ENCODE results near the gene MYO9A. TPM values are rescaled to one million over a fixed set of nuclear protein-coding genes. Genes with fewer than 3 reads are reported as not detected.

The MYO9A gene
- total RNA-seq, 5 donors from 2014 or later (not counting 1 experiment from before 2014, with no cell fraction given) = 35.8 to 39.1 (median 38.2) TPM

GRCh38 chr15:71802770-71803169 lies 315.2 kb downstream of the MYO9A start:
- Histone ChIP-seq H3K4me1 (ENCODE audit: control insufficient read depth in 1 of 2, extremely low read depth in 1 of 2, insufficient read depth in 2 of 2, low read length in 2 of 2) (no peaks in the 10 kb centered on the region), H3K27ac (ENCODE audit: low read length) (no peak overlapping the region), H3K9me3 (no peaks in the 10 kb centered on the region), H3K36me3 (ENCODE audit: control insufficient read depth in 2 of 2, extremely low read depth in 1 of 2, insufficient read depth in 1 of 2, low read length in 1 of 2) (no peaks in the 10 kb centered on the region), H3K27me3 (replicated peaks in 1 of 2; ENCODE audit: control insufficient read depth in 2 of 2, extremely low read depth in 1 of 2, insufficient read depth in 2 of 2, low read length in 1 of 2) (peaks cover 0 to 32% of the 10 kb centered on the region in 2 experiments), H3K4me3 (ENCODE audit: control insufficient read depth in 1 of 2, extremely low read depth in 1 of 2, low read length in 1 of 2) (no peak overlapping the region)
- ChIA-PET POLR2A (no interaction called here), CTCF (no interaction called here)
- Mint-ChIP-seq H3K27me3 (peaks cover 16 to 29% of the 10 kb centered on the region in 2 donors), H3K36me3 (no peaks in the 10 kb centered on the region), H3K4me3 (no peak overlapping the region), H3K9me3 (no peaks in the 10 kb centered on the region), H3K27ac (no peak overlapping the region), H3K4me1 (peaks cover 0 to 3% (median 0%) of the 10 kb centered on the region in 3 donors)
- no peak for ATAC-seq (replicated peaks in 1 of 4)
- peak in 4 of 35 experiments; percentile 8 to 19 (median 16) for DNase-seq
- 68% methylated on average over 14 of the region's 21 CpGs for WGBS (ENCODE audit: insufficient coverage)

- Histone ChIP-seq H3K27ac (ENCODE audit: low read length) (no peak overlapping the region), H3K4me1 (ENCODE audit: control insufficient read depth in 1 of 2, extremely low read depth in 1 of 2, insufficient read depth in 2 of 2, low read length in 2 of 2) (no peaks in the 10 kb centered on the region), H3K27me3 (replicated peaks in 1 of 2; ENCODE audit: control insufficient read depth in 2 of 2, extremely low read depth in 1 of 2, insufficient read depth in 2 of 2, low read length in 1 of 2) (peaks cover 0 to 32% of the 10 kb centered on the region in 2 experiments), H3K36me3 (ENCODE audit: control insufficient read depth in 2 of 2, extremely low read depth in 1 of 2, insufficient read depth in 1 of 2, low read length in 1 of 2) (no peaks in the 10 kb centered on the region), H3K4me3 (ENCODE audit: control insufficient read depth in 1 of 2, extremely low read depth in 1 of 2, low read length in 1 of 2) (no peak overlapping the region), H3K9me3 (no peaks in the 10 kb centered on the region)
- no peak for ATAC-seq (replicated peaks in 1 of 4)
- ChIA-PET POLR2A (no interaction called here), CTCF (interaction anchor here in 1 of 2 donors (0.6 kb wide), 1 partner anchor 922 kb away, joined by 3 read pairs; no protein-coding TSS in a partner anchor)
- no peaks in the 10 kb centered on the region for H3K9me3 Mint-ChIP-seq
- H3K36me3 Mint-ChIP-seq = no peaks in the 10 kb centered on the region
- peaks cover 16 to 29% of the 10 kb centered on the region in 2 donors for H3K27me3 Mint-ChIP-seq
- H3K27ac Mint-ChIP-seq = no peak overlapping the region
- H3K4me3 Mint-ChIP-seq = no peak overlapping the region
- H3K4me1 Mint-ChIP-seq = peaks cover 0 to 3% (median 0%) of the 10 kb centered on the region in 3 donors
- no peak for DNase-seq
- 96% methylated on average over 19 of the region's 24 CpGs for WGBS (ENCODE audit: insufficient coverage)
These were observed 315.9 kb downstream of the MYO9A start for GRCh38 chr15:71801935-71802655.

DNA sequence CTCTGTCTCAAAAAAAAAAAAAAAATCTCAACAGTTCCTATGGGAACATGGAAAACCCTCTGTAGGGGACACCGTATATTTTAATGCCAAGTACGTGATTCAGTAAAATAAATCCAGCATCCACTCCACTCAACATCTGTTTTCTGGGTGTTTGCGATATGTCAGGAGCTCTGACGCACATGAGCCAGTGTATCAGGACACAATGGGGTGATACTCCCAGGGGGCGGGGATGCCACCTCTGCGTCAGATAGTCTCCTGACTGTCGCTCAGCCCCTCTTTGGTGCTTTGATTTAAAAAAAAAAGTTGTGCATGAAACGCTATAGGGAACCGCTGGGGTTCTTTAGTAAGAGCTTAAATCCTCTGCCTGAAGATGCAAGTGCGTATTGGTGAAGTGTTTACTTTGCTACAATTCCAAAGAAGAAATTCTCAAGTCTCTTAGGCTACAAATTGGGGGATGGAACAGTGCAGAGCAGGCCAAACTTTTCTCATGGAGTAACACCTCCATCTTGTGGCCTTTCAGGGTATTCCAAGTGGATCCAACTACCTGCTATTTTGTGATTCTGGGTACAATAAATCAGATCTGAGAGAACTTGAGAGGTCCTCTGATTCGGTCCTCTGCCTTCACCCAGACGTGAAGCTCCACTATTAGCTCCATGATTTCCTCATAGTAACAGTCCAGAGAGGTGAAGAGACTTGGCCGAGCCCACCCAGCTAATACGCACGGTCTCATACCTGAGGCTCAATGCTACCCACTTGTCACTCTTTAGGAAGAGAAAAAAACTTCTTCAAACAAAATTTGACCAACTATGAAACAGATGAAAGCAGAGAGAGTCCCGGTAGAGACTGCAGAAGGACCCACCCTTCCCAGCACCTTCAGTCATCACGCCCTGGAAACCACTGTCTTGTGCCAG lies 316.9 kb downstream of the MYO9A start:
- H3K27ac Mint-ChIP-seq = no peak overlapping the region
- peak in 3 of 35 experiments; percentile 8 to 39 (median 13) for DNase-seq
- Histone ChIP-seq H3K27me3 (replicated peaks in 1 of 2; ENCODE audit: control insufficient read depth in 2 of 2, extremely low read depth in 1 of 2, insufficient read depth in 2 of 2, low read length in 1 of 2) (peaks cover 0 to 26% of the 10 kb centered on the region in 2 experiments), H3K9me3 (no peaks in the 10 kb centered on the region), H3K36me3 (ENCODE audit: control insufficient read depth in 2 of 2, extremely low read depth in 1 of 2, insufficient read depth in 1 of 2, low read length in 1 of 2) (no peaks in the 10 kb centered on the region), H3K4me1 (ENCODE audit: control insufficient read depth in 1 of 2, extremely low read depth in 1 of 2, insufficient read depth in 2 of 2, low read length in 2 of 2) (no peaks in the 10 kb centered on the region), H3K27ac (ENCODE audit: low read length) (no peak overlapping the region), H3K4me3 (ENCODE audit: control insufficient read depth in 1 of 2, extremely low read depth in 1 of 2, low read length in 1 of 2) (no peak overlapping the region)
- whole genome bisulfite sequencing (ENCODE audit: insufficient coverage) = 76% methylated on average over 11 of the region's 17 CpGs
- H3K4me1 Mint-ChIP-seq = peaks cover 0 to 3% (median 0%) of the 10 kb centered on the region in 3 donors
- H3K27me3 Mint-ChIP-seq = peaks cover 16 to 29% of the 10 kb centered on the region in 2 donors
- H3K9me3 Mint-ChIP-seq = no peaks in the 10 kb centered on the region
- H3K36me3 Mint-ChIP-seq = no peaks in the 10 kb centered on the region
- POLR2A ChIA-PET = no interaction called here
- no peak for ATAC-seq (replicated peaks in 1 of 4)
- no peak overlapping the region for H3K4me3 Mint-ChIP-seq
- CTCF ChIA-PET = no interaction called here

- H3K9me3 ChIP-seq = no peaks in the 10 kb centered on the region
- no peaks in the 10 kb centered on the region for H3K36me3 ChIP-seq (ENCODE audit: control insufficient read depth in 2 of 2, extremely low read depth in 1 of 2, insufficient read depth in 1 of 2, low read length in 1 of 2)
- H3K27ac Mint-ChIP-seq = no peak overlapping the region
- H3K4me1 ChIP-seq (ENCODE audit: control insufficient read depth in 1 of 2, extremely low read depth in 1 of 2, insufficient read depth in 2 of 2, low read length in 2 of 2) = no peaks in the 10 kb centered on the region
- H3K27me3 ChIP-seq (replicated peaks in 1 of 2; ENCODE audit: control insufficient read depth in 2 of 2, extremely low read depth in 1 of 2, insufficient read depth in 2 of 2, low read length in 1 of 2) = peaks cover 0 to 26% of the 10 kb centered on the region in 2 experiments
- POLR2A ChIA-PET = no interaction called here
- peaks cover 16 to 29% of the 10 kb centered on the region in 2 donors for H3K27me3 Mint-ChIP-seq
- no peak overlapping the region for H3K4me3 ChIP-seq (ENCODE audit: control insufficient read depth in 1 of 2, extremely low read depth in 1 of 2, low read length in 1 of 2)
- no peak for DNase-seq
- peaks cover 0 to 3% (median 0%) of the 10 kb centered on the region in 3 donors for H3K4me1 Mint-ChIP-seq
- no peak overlapping the region for H3K27ac ChIP-seq (ENCODE audit: low read length)
- no peaks in the 10 kb centered on the region for H3K36me3 Mint-ChIP-seq
- no peak overlapping the region for H3K4me3 Mint-ChIP-seq
- no peak for ATAC-seq (replicated peaks in 1 of 4)
- H3K9me3 Mint-ChIP-seq = no peaks in the 10 kb centered on the region
- WGBS (ENCODE audit: insufficient coverage) = 95% methylated on average over 3 of the region's 3 CpGs
- CTCF ChIA-PET = no interaction called here
These were observed 317.8 kb downstream of the MYO9A start for GRCh38 chr15:71800190-71800589.

DNA sequence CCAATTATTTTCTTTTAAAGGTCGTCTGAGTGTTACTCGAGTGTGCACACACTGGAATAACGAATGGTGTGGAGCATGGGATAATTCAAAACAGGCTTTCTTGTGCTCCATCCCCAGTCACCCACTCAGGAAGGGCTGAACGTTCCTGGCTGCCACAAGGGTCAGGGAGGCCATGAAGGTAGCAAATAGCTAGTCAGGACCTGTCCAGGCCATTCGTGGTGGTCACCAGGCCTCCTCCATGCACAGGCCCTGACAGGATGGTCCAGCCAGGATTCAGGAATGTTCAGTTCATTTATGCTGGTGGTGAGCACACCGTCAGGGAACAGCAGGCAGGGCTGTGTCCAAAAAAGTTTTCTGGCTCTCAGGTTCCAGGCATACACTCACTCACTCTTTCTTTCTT lies 319.3 kb downstream of the MYO9A start:
- WGBS (ENCODE audit: insufficient coverage) = 63% methylated on average over 6 of the region's 6 CpGs

GRCh38 chr15:71792521-71792920 lies 325.4 kb downstream of the MYO9A start:
- POLR2A ChIA-PET = no interaction called here
- DNase-seq (no peak), ATAC-seq (replicated peaks in 1 of 4) (no peak)
- no peak overlapping the region for H3K27ac Mint-ChIP-seq
- H3K4me1 Mint-ChIP-seq = no peaks in the 10 kb centered on the region
- H3K36me3 ChIP-seq (ENCODE audit: control insufficient read depth in 2 of 2, extremely low read depth in 1 of 2, insufficient read depth in 1 of 2, low read length in 1 of 2) = no peaks in the 10 kb centered on the region
- H3K9me3 Mint-ChIP-seq = no peaks in the 10 kb centered on the region
- H3K27me3 Mint-ChIP-seq = peaks cover 0 to 2% of the 10 kb centered on the region in 2 donors
- no peaks in the 10 kb centered on the region for H3K36me3 Mint-ChIP-seq
- H3K27ac ChIP-seq (ENCODE audit: low read length) = no peak overlapping the region
- H3K4me3 ChIP-seq (ENCODE audit: control insufficient read depth in 1 of 2, extremely low read depth in 1 of 2, low read length in 1 of 2) = no peak overlapping the region
- H3K9me3 ChIP-seq = no peaks in the 10 kb centered on the region
- H3K4me1 ChIP-seq (ENCODE audit: control insufficient read depth in 1 of 2, extremely low read depth in 1 of 2, insufficient read depth in 2 of 2, low read length in 2 of 2) = no peaks in the 10 kb centered on the region
- H3K4me3 Mint-ChIP-seq = no peak overlapping the region
- WGBS (ENCODE audit: insufficient coverage) = no CpG with 5 or more reads among the region's 2 CpGs
- peaks cover 0 to 11% of the 10 kb centered on the region in 2 experiments for H3K27me3 ChIP-seq (replicated peaks in 1 of 2; ENCODE audit: control insufficient read depth in 2 of 2, extremely low read depth in 1 of 2, insufficient read depth in 2 of 2, low read length in 1 of 2)
- CTCF ChIA-PET = no interaction called here

More for the DNA sequence above, 319.3 kb downstream of the MYO9A start:
- H3K36me3 Mint-ChIP-seq = no peaks in the 10 kb centered on the region
- no peaks in the 10 kb centered on the region for H3K4me1 Mint-ChIP-seq
- H3K9me3 Mint-ChIP-seq = no peaks in the 10 kb centered on the region
- Histone ChIP-seq H3K36me3 (ENCODE audit: control insufficient read depth in 2 of 2, extremely low read depth in 1 of 2, insufficient read depth in 1 of 2, low read length in 1 of 2) (no peaks in the 10 kb centered on the region), H3K27ac (ENCODE audit: low read length) (no peak overlapping the region), H3K4me3 (ENCODE audit: control insufficient read depth in 1 of 2, extremely low read depth in 1 of 2, low read length in 1 of 2) (no peak overlapping the region), H3K9me3 (no peaks in the 10 kb centered on the region), H3K4me1 (ENCODE audit: control insufficient read depth in 1 of 2, extremely low read depth in 1 of 2, insufficient read depth in 2 of 2, low read length in 2 of 2) (no peaks in the 10 kb centered on the region), H3K27me3 (replicated peaks in 1 of 2; ENCODE audit: control insufficient read depth in 2 of 2, extremely low read depth in 1 of 2, insufficient read depth in 2 of 2, low read length in 1 of 2) (peaks cover 0 to 26% of the 10 kb centered on the region in 2 experiments)
- ChIA-PET CTCF (no interaction called here), POLR2A (no interaction called here)
- peaks cover 16 to 29% of the 10 kb centered on the region in 2 donors for H3K27me3 Mint-ChIP-seq
- H3K4me3 Mint-ChIP-seq = no peak overlapping the region
- no peak overlapping the region for H3K27ac Mint-ChIP-seq
- DNase-seq = no peak
- ATAC-seq (replicated peaks in 1 of 4) = no peak
